K562 (cell line): ENCODE data around the gene ROPN1. TPM values are rescaled to one million over a fixed set of nuclear protein-coding genes. Genes with fewer than 3 reads are reported as not detected.

Experiments
- PCBP1 ChIP-seq: fragments of 200-400 bp; formaldehyde crosslinking; IDR thresholded peaks from 2 replicates; pipeline ENCODE4 v1.6.1; 2018; ENCODE audit warnings: mild to moderate bottlenecking, low read depth, low read length; ENCODE audit not compliant: poor library complexity, severe bottlenecking
- SMARCE1 ChIP-seq: fragments of 450-650 bp; IDR thresholded peaks from 2 replicates; pipeline ENCODE4 v1.7.1; 2016; ENCODE audit warnings: mild to moderate bottlenecking
- ZEB2 ChIP-seq: fragments of 450-650 bp; IDR thresholded peaks from 2 replicates; pipeline ENCODE4 v1.6.1; 2016
- ZKSCAN1 ChIP-seq: fragments of 150-350 bp; IDR thresholded peaks from 2 replicates; pipeline ENCODE4 v1.6.1; 2016; ENCODE audit warnings: low read depth, low read length
- ZNF507 ChIP-seq: conservative IDR thresholded peaks from 2 replicates; pipeline ENCODE4 v1.6.1; 2017; ENCODE audit warnings: missing genetic modification characterization, missing compliant biosample characterization
- ZNF764 ChIP-seq: fragments of 250-450 bp; sonication (Bioruptor Pico); IDR thresholded peaks from 2 replicates; pipeline ENCODE4 v1.4.0; 2020; ENCODE audit warnings: low read depth, mild to moderate bottlenecking, moderate library complexity
- polyA plus RNA-seq, 8 experiments: library from polyadenylated mRNA; depleted of rRNA in 4 of 8; stranded (reverse) in 5 of 8; unstranded in 3 of 8; fragments of >200 nt; fragmentation: Nextera tagmentation in 2 of 8; fragmentation: Illumina TruSeq in 1 of 8; extraction: Ambion mirVana in 2 of 8; extraction: Trizol in 1 of 8; gene quantifications; 2 replicates each; pipeline versions ENCODE4 v1.2.1 to v1.2.3, GENCODE V29; 2011 to 2014; ENCODE audit warnings: inconsistent platforms in 1 of 8, missing spikeins in 1 of 8
- total RNA-seq, 7 experiments: library from RNA; depleted of rRNA in 6 of 7; stranded (reverse); fragments of >200 nt in 6 of 7; fragmentation: Illumina TruSeq in 2 of 7; extraction: Trizol in 2 of 7; gene quantifications; 2 replicates each; pipeline versions ENCODE4 v1.2.1 to v1.2.3, GENCODE V29; 2011 to 2021; ENCODE audit warnings: low replicate concordance in 1 of 7
- TF ChIP-seq, protein P1 (sequence below), 2 experiments: fragments of 450-650 bp; IDR thresholded peaks; 2 replicates each; pipeline ENCODE4 v1.6.1; 2016; ENCODE audit warnings: mild to moderate bottlenecking in 2 of 2, borderline replicate concordance in 1 of 2, low read depth in 1 of 2, moderate library complexity in 1 of 2
- TF ChIP-seq, protein P2 (sequence below): sonication (generic); formaldehyde crosslinking; IDR thresholded peaks from 2 replicates; pipeline ENCODE4 v1.8.0; 2022; ENCODE audit warnings: missing genetic modification reagents, mild to moderate bottlenecking, borderline replicate concordance
- TF ChIP-seq, protein P3 (sequence below): fragments of 450-650 bp; IDR thresholded peaks from 2 replicates; pipeline ENCODE4 v1.7.1; 2018; ENCODE audit warnings: mild to moderate bottlenecking, low read depth; ENCODE audit not compliant: partially characterized antibody
- TF ChIP-seq, protein P4 (sequence below): fragments of 250-450 bp; sonication (Bioruptor Pico); IDR thresholded peaks from 2 replicates; pipeline ENCODE4 v1.4.0; 2020; ENCODE audit warnings: mild to moderate bottlenecking, moderate library complexity

Gene ROPN1
- total and polyA plus RNA-seq, 9 of the 15 experiments (the other 6 are each of a cell fraction or from before 2014, with no cell fraction given): not detected

DNA sequence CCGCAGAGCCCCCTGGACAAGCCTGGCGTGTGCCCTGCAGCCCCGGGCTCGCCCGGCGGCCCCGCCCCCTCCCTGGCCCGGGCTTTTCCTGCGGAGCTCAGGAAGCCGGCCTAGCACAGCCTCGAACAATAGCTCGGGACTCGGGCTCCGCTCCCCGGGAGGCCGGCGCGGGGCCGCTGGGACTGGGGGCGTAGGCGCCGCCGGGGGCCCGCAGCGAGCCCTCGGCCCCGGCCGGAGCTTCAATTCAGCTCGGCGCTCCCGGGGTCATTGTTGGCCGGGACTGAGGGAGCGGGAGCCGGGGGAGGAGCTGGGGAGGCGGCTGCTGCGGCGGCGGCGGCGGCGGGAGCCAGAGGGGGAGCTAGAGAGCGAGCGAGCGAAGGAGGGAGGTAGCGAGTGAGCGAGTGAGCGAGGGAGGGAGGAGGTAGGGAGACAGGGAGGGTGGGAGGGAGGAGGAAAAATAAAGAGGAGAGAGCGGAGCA lies 41.0 kb upstream of the ROPN1 start (continued):
- TF ChIP-seq, protein P1, sequence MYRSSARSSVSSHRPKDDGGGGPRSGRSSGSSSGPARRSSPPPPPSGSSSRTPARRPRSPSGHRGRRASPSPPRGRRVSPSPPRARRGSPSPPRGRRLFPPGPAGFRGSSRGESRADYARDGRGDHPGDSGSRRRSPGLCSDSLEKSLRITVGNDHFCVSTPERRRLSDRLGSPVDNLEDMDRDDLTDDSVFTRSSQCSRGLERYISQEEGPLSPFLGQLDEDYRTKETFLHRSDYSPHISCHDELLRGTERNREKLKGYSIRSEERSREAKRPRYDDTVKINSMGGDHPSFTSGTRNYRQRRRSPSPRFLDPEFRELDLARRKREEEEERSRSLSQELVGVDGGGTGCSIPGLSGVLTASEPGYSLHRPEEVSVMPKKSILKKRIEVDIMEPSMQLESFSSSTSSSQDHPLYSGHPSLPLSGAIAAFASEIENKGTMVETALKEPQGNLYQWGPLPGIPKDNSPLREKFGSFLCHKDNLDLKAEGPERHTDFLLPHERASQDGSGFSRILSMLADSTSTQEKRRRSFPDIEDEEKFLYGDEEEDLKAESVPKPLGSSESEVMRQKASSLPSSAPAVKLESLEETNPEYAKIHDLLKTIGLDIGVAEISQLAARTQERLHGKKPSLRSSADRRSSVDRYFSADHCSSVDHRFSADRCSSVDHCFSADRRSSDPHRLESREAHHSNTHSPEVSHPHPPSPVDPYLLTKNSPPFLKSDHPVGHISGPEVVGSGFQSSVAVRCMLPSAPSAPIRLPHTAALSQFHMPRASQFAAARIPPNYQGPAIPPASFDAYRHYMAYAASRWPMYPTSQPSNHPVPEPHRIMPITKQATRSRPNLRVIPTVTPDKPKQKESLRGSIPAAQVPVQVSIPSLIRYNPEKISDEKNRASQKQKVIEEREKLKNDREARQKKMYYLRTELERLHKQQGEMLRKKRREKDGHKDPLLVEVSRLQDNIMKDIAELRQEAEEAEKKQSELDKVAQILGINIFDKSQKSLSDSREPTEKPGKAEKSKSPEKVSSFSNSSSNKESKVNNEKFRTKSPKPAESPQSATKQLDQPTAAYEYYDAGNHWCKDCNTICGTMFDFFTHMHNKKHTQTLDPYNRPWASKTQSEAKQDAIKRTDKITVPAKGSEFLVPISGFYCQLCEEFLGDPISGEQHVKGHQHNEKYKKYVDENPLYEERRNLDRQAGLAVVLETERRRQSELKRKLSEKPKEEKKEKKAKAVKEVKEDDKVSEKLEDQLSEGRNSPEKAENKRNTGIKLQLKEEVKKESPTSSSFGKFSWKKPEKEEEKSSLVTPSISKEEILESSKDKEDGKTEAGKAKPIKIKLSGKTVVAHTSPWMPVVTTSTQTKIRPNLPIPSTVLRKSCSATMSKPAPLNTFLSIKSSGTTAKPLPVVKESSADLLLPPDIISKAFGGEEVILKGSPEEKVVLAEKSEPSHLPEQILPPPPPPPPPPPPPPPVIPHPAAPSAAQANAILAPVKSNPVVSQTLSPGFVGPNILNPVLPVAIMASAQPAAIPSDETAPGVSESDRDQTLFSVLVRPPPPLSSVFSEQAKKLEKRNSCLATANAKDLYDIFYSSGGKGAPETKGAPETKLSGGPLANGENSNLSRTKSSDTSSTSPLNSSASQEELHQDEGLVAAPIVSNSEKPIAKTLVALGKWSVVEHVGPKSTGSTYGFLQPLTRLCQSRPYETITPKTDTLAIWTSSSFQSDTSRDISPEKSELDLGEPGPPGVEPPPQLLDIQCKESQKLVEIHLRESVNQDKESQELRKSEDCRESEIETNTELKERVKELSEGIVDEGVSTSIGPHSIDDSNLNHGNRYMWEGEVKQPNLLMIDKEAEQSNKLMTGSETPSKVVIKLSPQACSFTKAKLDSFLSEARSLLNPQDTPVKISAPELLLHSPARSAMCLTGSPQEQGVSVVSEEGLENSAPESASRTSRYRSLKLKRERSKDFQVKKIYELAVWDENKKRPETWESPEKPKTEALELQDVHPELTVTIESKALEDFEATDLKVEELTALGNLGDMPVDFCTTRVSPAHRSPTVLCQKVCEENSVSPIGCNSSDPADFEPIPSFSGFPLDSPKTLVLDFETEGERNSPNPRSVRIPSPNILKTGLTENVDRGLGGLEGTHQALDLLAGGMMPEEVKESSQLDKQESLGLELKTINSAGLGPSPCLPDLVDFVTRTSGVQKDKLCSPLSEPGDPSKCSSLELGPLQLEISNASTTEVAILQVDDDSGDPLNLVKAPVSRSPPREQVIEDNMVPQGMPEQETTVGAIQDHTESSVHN (IDR thresholded peaks at IDR 0.05; ENCODE audit: borderline replicate concordance in 1 of 2, low read depth in 1 of 2): no peak
- TF ChIP-seq, protein P2, sequence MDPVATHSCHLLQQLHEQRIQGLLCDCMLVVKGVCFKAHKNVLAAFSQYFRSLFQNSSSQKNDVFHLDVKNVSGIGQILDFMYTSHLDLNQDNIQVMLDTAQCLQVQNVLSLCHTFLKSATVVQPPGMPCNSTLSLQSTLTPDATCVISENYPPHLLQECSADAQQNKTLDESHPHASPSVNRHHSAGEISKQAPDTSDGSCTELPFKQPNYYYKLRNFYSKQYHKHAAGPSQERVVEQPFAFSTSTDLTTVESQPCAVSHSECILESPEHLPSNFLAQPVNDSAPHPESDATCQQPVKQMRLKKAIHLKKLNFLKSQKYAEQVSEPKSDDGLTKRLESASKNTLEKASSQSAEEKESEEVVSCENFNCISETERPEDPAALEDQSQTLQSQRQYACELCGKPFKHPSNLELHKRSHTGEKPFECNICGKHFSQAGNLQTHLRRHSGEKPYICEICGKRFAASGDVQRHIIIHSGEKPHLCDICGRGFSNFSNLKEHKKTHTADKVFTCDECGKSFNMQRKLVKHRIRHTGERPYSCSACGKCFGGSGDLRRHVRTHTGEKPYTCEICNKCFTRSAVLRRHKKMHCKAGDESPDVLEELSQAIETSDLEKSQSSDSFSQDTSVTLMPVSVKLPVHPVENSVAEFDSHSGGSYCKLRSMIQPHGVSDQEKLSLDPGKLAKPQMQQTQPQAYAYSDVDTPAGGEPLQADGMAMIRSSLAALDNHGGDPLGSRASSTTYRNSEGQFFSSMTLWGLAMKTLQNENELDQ (CRISPR knock-in tag): no peak
- TF ChIP-seq, protein P3, sequence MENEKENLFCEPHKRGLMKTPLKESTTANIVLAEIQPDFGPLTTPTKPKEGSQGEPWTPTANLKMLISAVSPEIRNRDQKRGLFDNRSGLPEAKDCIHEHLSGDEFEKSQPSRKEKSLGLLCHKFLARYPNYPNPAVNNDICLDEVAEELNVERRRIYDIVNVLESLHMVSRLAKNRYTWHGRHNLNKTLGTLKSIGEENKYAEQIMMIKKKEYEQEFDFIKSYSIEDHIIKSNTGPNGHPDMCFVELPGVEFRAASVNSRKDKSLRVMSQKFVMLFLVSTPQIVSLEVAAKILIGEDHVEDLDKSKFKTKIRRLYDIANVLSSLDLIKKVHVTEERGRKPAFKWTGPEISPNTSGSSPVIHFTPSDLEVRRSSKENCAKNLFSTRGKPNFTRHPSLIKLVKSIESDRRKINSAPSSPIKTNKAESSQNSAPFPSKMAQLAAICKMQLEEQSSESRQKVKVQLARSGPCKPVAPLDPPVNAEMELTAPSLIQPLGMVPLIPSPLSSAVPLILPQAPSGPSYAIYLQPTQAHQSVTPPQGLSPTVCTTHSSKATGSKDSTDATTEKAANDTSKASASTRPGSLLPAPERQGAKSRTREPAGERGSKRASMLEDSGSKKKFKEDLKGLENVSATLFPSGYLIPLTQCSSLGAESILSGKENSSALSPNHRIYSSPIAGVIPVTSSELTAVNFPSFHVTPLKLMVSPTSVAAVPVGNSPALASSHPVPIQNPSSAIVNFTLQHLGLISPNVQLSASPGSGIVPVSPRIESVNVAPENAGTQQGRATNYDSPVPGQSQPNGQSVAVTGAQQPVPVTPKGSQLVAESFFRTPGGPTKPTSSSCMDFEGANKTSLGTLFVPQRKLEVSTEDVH: no peak
- TF ChIP-seq SMARCE1: no peak
- TF ChIP-seq ZNF764 (CRISPR knock-in tag): no peak
- TF ChIP-seq ZKSCAN1: no peak
- TF ChIP-seq, protein P4, sequence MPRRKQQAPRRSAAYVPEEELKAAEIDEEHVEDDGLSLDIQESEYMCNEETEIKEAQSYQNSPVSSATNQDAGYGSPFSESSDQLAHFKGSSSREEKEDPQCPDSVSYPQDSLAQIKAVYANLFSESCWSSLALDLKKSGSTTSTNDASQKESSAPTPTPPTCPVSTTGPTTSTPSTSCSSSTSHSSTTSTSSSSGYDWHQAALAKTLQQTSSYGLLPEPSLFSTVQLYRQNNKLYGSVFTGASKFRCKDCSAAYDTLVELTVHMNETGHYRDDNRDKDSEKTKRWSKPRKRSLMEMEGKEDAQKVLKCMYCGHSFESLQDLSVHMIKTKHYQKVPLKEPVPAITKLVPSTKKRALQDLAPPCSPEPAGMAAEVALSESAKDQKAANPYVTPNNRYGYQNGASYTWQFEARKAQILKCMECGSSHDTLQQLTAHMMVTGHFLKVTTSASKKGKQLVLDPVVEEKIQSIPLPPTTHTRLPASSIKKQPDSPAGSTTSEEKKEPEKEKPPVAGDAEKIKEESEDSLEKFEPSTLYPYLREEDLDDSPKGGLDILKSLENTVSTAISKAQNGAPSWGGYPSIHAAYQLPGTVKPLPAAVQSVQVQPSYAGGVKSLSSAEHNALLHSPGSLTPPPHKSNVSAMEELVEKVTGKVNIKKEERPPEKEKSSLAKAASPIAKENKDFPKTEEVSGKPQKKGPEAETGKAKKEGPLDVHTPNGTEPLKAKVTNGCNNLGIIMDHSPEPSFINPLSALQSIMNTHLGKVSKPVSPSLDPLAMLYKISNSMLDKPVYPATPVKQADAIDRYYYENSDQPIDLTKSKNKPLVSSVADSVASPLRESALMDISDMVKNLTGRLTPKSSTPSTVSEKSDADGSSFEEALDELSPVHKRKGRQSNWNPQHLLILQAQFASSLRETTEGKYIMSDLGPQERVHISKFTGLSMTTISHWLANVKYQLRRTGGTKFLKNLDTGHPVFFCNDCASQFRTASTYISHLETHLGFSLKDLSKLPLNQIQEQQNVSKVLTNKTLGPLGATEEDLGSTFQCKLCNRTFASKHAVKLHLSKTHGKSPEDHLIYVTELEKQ (CRISPR knock-in tag): no peak
- TF ChIP-seq ZNF507 (tag): no peak
- TF ChIP-seq PCBP1: peak; percentile 15
- no peak for TF ChIP-seq ZEB2
